ENCODE data around the gene SEZ6L. TPM values are rescaled to one million over a fixed set of nuclear protein-coding genes. Genes with fewer than 3 reads are reported as not detected.

The SEZ6L gene
- total and polyA plus RNA-seq, 2 experiments from 2014 or later: 0.43 to 0.44 TPM

- H3K9me3 ChIP-seq (ENCODE audit: low read depth): no peaks in the 10 kb centered on the region
- no peak overlapping the region for H3K27ac ChIP-seq
- TF ChIP-seq CTCF (IDR thresholded peaks at IDR 0.05; ENCODE audit: poor library complexity) (no peak), EZH2 (IDR thresholded peaks at IDR 0.05; ENCODE audit: borderline replicate concordance) (no peak), EZH2phosphoT487 (IDR thresholded peaks at IDR 0.05; ENCODE audit: low read depth, severe bottlenecking, unreplicated experiment) (no peak)
- no peaks in the 10 kb centered on the region for H4K20me1 ChIP-seq (ENCODE audit: insufficient read depth, poor library complexity, severe bottlenecking)
- no peaks in the 10 kb centered on the region for H3K36me3 ChIP-seq (replicated peaks; ENCODE audit: insufficient read depth, low read depth)
- peaks cover 5% of the 10 kb centered on the region for H3K27me3 ChIP-seq
- H2AFZ ChIP-seq: no peak overlapping the region
- WGBS (ENCODE audit: low lambda C conversion rate, missing lambda C conversion rate): 86% methylated on average over 7 of the region's 7 CpGs
- no peaks in the 10 kb centered on the region for H3K79me2 ChIP-seq
- H3K4me3 ChIP-seq: no peak overlapping the region
- no peak overlapping the region for H3K4me2 ChIP-seq
- peak; percentile 6 for DNase-seq (ENCODE audit: low spot score)
- H3K4me1 ChIP-seq (ENCODE audit: insufficient read depth): no peaks in the 10 kb centered on the region
- no peaks in the 10 kb centered on the region for H3K9me2 ChIP-seq (replicated peaks; ENCODE audit: insufficient read depth)
Observed at GRCh38 chr22:26134654-26135330, 34.5 kb upstream of the SEZ6L start.

GRCh38 chr22:26135806-26136205 lies 33.5 kb upstream of the SEZ6L start:
- TF ChIP-seq EZH2phosphoT487 (IDR thresholded peaks at IDR 0.05; ENCODE audit: low read depth, severe bottlenecking, unreplicated experiment) (no peak), EZH2 (IDR thresholded peaks at IDR 0.05; ENCODE audit: borderline replicate concordance) (no peak)
- no peak overlapping the region for H3K4me2 ChIP-seq
- no peaks in the 10 kb centered on the region for H3K4me1 ChIP-seq (ENCODE audit: insufficient read depth)
- 92% methylated on average over 2 of the region's 2 CpGs for WGBS (ENCODE audit: low lambda C conversion rate, missing lambda C conversion rate)
- H3K27me3 ChIP-seq: no peaks in the 10 kb centered on the region
- H3K79me2 ChIP-seq: no peaks in the 10 kb centered on the region
- H3K9me2 ChIP-seq (replicated peaks; ENCODE audit: insufficient read depth): no peaks in the 10 kb centered on the region
- H2AFZ ChIP-seq: no peak overlapping the region
- H3K27ac ChIP-seq: no peak overlapping the region
- H3K4me3 ChIP-seq: no peak overlapping the region
- no peaks in the 10 kb centered on the region for H3K36me3 ChIP-seq (replicated peaks; ENCODE audit: insufficient read depth, low read depth)
- no peak for DNase-seq (ENCODE audit: low spot score)
- no peaks in the 10 kb centered on the region for H4K20me1 ChIP-seq (ENCODE audit: insufficient read depth, poor library complexity, severe bottlenecking)
- H3K9me3 ChIP-seq (ENCODE audit: low read depth): no peaks in the 10 kb centered on the region

GRCh38 chr22:26139310-26139709 lies 30.0 kb upstream of the SEZ6L start:
- WGBS (ENCODE audit: low lambda C conversion rate, missing lambda C conversion rate): 84% methylated on average over 4 of the region's 4 CpGs
- no peak for DNase-seq (ENCODE audit: low spot score)
- Histone ChIP-seq H3K36me3 (replicated peaks; ENCODE audit: insufficient read depth, low read depth) (no peaks in the 10 kb centered on the region), H3K27me3 (no peaks in the 10 kb centered on the region), H3K79me2 (no peaks in the 10 kb centered on the region), H3K4me1 (ENCODE audit: insufficient read depth) (no peaks in the 10 kb centered on the region), H3K4me3 (no peak overlapping the region), H3K9me2 (replicated peaks; ENCODE audit: insufficient read depth) (no peaks in the 10 kb centered on the region), H3K27ac (no peak overlapping the region), H2AFZ (no peak overlapping the region), H3K4me2 (no peak overlapping the region), H3K9me3 (ENCODE audit: low read depth) (no peaks in the 10 kb centered on the region), H4K20me1 (ENCODE audit: insufficient read depth, poor library complexity, severe bottlenecking) (no peaks in the 10 kb centered on the region)
- TF ChIP-seq EZH2phosphoT487 (IDR thresholded peaks at IDR 0.05; ENCODE audit: low read depth, severe bottlenecking, unreplicated experiment) (no peak), CTCF (IDR thresholded peaks at IDR 0.05; ENCODE audit: poor library complexity) (no peak), EZH2 (IDR thresholded peaks at IDR 0.05; ENCODE audit: borderline replicate concordance) (no peak)

GRCh38 chr22:26141831-26142230 lies 27.4 kb upstream of the SEZ6L start:
- H3K27me3 ChIP-seq: peaks cover 4% of the 10 kb centered on the region
- no peaks in the 10 kb centered on the region for H3K9me2 ChIP-seq (replicated peaks; ENCODE audit: insufficient read depth)
- no peak overlapping the region for H3K4me2 ChIP-seq
- no peaks in the 10 kb centered on the region for H4K20me1 ChIP-seq (ENCODE audit: insufficient read depth, poor library complexity, severe bottlenecking)
- no peak overlapping the region for H3K27ac ChIP-seq
- DNase-seq (ENCODE audit: low spot score): no peak
- TF ChIP-seq EZH2phosphoT487 (IDR thresholded peaks at IDR 0.05; ENCODE audit: low read depth, severe bottlenecking, unreplicated experiment) (no peak), EZH2 (IDR thresholded peaks at IDR 0.05; ENCODE audit: borderline replicate concordance) (no peak), CTCF (IDR thresholded peaks at IDR 0.05; ENCODE audit: poor library complexity) (no peak)
- no peak overlapping the region for H3K4me3 ChIP-seq
- no peak overlapping the region for H2AFZ ChIP-seq
- no peaks in the 10 kb centered on the region for H3K9me3 ChIP-seq (ENCODE audit: low read depth)
- no peaks in the 10 kb centered on the region for H3K79me2 ChIP-seq
- WGBS (ENCODE audit: low lambda C conversion rate, missing lambda C conversion rate): 80% methylated on average over 4 of the region's 4 CpGs
- no peaks in the 10 kb centered on the region for H3K4me1 ChIP-seq (ENCODE audit: insufficient read depth)
- H3K36me3 ChIP-seq (replicated peaks; ENCODE audit: insufficient read depth, low read depth): no peaks in the 10 kb centered on the region

Data from hepatocyte (in vitro differentiated cells).